MM.1S (cell line): ENCODE results near the gene BRD3.

ENCODE experiments used
- DNase-seq: peaks from one replicate; pipeline ENCODE4 v3.0.0-alpha.2; 2015
- H2AFZ ChIP-seq: fragments of 300-600 bp; sonication (generic); 2 replicates; pipeline ENCODE4 v1.6.0; 2016; ENCODE audit warnings: antibody characterized with exemption, low read length
- H3F3A ChIP-seq: fragments of 300-600 bp; sonication (generic); 2 replicates; pipeline ENCODE4 v1.6.1; 2016; ENCODE audit warnings: mild to moderate bottlenecking, antibody characterized with exemption, low read length, moderate library complexity, mixed read lengths; ENCODE audit not compliant: insufficient read depth
- H3K27ac ChIP-seq: fragments of 300-600 bp; sonication (generic); 2 replicates; pipeline ENCODE4 v1.5.1; 2016; ENCODE audit warnings: mild to moderate bottlenecking, low read length
- H3K27me3 ChIP-seq: fragments of 300-600 bp; sonication (generic); replicated peaks from 2 replicates; pipeline ENCODE4 v1.6.0; 2016; ENCODE audit warnings: low read length; ENCODE audit not compliant: insufficient read depth
- H3K36me3 ChIP-seq: fragments of 300-600 bp; sonication (generic); replicated peaks from 2 replicates; pipeline ENCODE4 v1.6.1; 2016; ENCODE audit warnings: mild to moderate bottlenecking, low read length, mixed read lengths; ENCODE audit not compliant: insufficient read depth
- H3K4me1 ChIP-seq: fragments of 300-600 bp; sonication (generic); 2 replicates; pipeline ENCODE4 v1.6.1; 2016; ENCODE audit warnings: low read length, mixed read lengths
- H3K4me2 ChIP-seq: fragments of 300-600 bp; sonication (generic); 2 replicates; pipeline ENCODE4 v1.6.0; 2016; ENCODE audit warnings: low read depth, low read length
- H3K4me3 ChIP-seq: fragments of 300-600 bp; sonication (generic); 2 replicates; pipeline ENCODE4 v1.5.1; 2016; ENCODE audit warnings: low read length, mixed read lengths
- H3K79me2 ChIP-seq: fragments of 300-600 bp; sonication (generic); 2 replicates; pipeline ENCODE4 v1.6.1; 2016; ENCODE audit warnings: mixed run types, low read length, mixed read lengths
- H3K9ac ChIP-seq: fragments of 300-600 bp; sonication (generic); 2 replicates; pipeline ENCODE4 v1.6.1; 2016; ENCODE audit warnings: low read length, mixed read lengths
- H3K9me2 ChIP-seq: fragments of 300-600 bp; sonication (generic); replicated peaks from 2 replicates; pipeline ENCODE4 v1.6.1; 2016; ENCODE audit warnings: mild to moderate bottlenecking, low read length, mixed read lengths; ENCODE audit not compliant: insufficient read depth
- H3K9me3 ChIP-seq: fragments of 300-600 bp; sonication (generic); replicated peaks from 2 replicates; pipeline ENCODE4 v1.6.1; 2016; ENCODE audit warnings: mild to moderate bottlenecking, low read length, mixed read lengths; ENCODE audit not compliant: insufficient read depth
- H4K20me1 ChIP-seq: fragments of 300-600 bp; sonication (generic); 2 replicates; pipeline ENCODE4 v1.6.1; 2016; ENCODE audit warnings: mild to moderate bottlenecking, low read length, moderate library complexity, mixed read lengths; ENCODE audit not compliant: insufficient read depth
- CTCF ChIP-seq: fragments of 300-600 bp; sonication (generic); IDR thresholded peaks from 2 replicates; pipeline ENCODE4 v1.5.1; 2016; ENCODE audit warnings: antibody characterized with exemption, low read length, mixed read lengths
- EZH2 ChIP-seq: fragments of 300-600 bp; sonication (generic); optimal IDR thresholded peaks from 2 replicates; pipeline ENCODE3; 2017; ENCODE audit warnings: low read depth, mild to moderate bottlenecking, antibody characterized with exemption, low read length, mixed read lengths
- EZH2phosphoT487 ChIP-seq: fragments of 300-600 bp; sonication (generic); IDR thresholded peaks from 2 replicates; pipeline ENCODE4 v1.6.1; 2018; ENCODE audit warnings: antibody characterized with exemption, low read length

The BRD3 gene

GRCh38 chr9:134030821-134031470, 36.9 kb downstream of the BRD3 start:
- Histone ChIP-seq H3K27ac (peak overlapping the region; percentile 55; the same call in 1 of the 2 replicates), H2AFZ (no peak overlapping the region), H3K4me1 (peaks cover 3% of the 10 kb centered on the region; the same call in 1 of the 2 replicates), H3K9me3 (no peaks in the 10 kb centered on the region), H3K79me2 (no peaks in the 10 kb centered on the region), H3K4me2 (peak overlapping the region; percentile 50), H3K9me2 (no peaks in the 10 kb centered on the region), H3K9ac (no peak overlapping the region), H3K4me3 (no peak overlapping the region), H4K20me1 (no peaks in the 10 kb centered on the region), H3K36me3 (no peaks in the 10 kb centered on the region), H3F3A (no peaks in the 10 kb centered on the region), H3K27me3 (no peaks in the 10 kb centered on the region)
- no peak for TF ChIP-seq EZH2
- TF ChIP-seq EZH2phosphoT487 = no peak
- TF ChIP-seq CTCF = no peak
- DNase-seq = peak; percentile 86

GRCh38 chr9:134029248-134030226, 38.3 kb downstream of the BRD3 start:
- H3F3A ChIP-seq = no peaks in the 10 kb centered on the region
- H3K9ac ChIP-seq = no peak overlapping the region
- no peaks in the 10 kb centered on the region for H3K36me3 ChIP-seq
- H3K4me3 ChIP-seq = no peak overlapping the region
- no peaks in the 10 kb centered on the region for H3K27me3 ChIP-seq
- no peaks in the 10 kb centered on the region for H3K9me2 ChIP-seq
- H3K79me2 ChIP-seq = no peaks in the 10 kb centered on the region
- H2AFZ ChIP-seq = no peak overlapping the region
- H3K4me1 ChIP-seq = peaks cover 3% of the 10 kb centered on the region; the same call in 1 of the 2 replicates
- H3K4me2 ChIP-seq = no peak overlapping the region
- no peak overlapping the region for H3K27ac ChIP-seq
- H3K9me3 ChIP-seq = no peaks in the 10 kb centered on the region
- H4K20me1 ChIP-seq = no peaks in the 10 kb centered on the region
- TF ChIP-seq CTCF (no peak), EZH2phosphoT487 (no peak), EZH2 (no peak)
- no peak for DNase-seq

- no peaks in the 10 kb centered on the region for H4K20me1 ChIP-seq
- no peak for DNase-seq
- no peaks in the 10 kb centered on the region for H3K79me2 ChIP-seq
- no peaks in the 10 kb centered on the region for H3K9me2 ChIP-seq
- no peak overlapping the region for H2AFZ ChIP-seq
- no peak overlapping the region for H3K27ac ChIP-seq
- no peaks in the 10 kb centered on the region for H3F3A ChIP-seq
- no peaks in the 10 kb centered on the region for H3K9me3 ChIP-seq
- TF ChIP-seq EZH2phosphoT487 = no peak
- TF ChIP-seq CTCF = no peak
- TF ChIP-seq EZH2 = no peak
- peaks cover 1% of the 10 kb centered on the region; the same call in 1 of the 2 replicates for H3K27me3 ChIP-seq
- peaks cover 3% of the 10 kb centered on the region; the same call in 1 of the 2 replicates for H3K4me1 ChIP-seq
- H3K4me3 ChIP-seq = no peak overlapping the region
- H3K4me2 ChIP-seq = no peak overlapping the region
- no peaks in the 10 kb centered on the region for H3K36me3 ChIP-seq
- H3K9ac ChIP-seq = no peak overlapping the region
Observed at GRCh38 chr9:134028575-134029247, 39.1 kb downstream of the BRD3 start.
